IMR-90 (cell line): ENCODE measurements around the gene THUMPD2. TPM values are rescaled to one million over a fixed set of nuclear protein-coding genes. Genes with fewer than 3 reads are reported as not detected.

ENCODE experiments used
- ATAC-seq: fragments of 200-7000 bp; cut with Tn5 transposase; 2 replicates; pipeline ENCODE4 v1.9.1; 2020; ENCODE audit warnings: low read depth, mild to moderate bottlenecking, moderate library complexity
- BruUV-seq: library from RNA; stranded (reverse); fragments of 400-500 nt; replicated peaks from 2 replicates; lab custom pipeline; 2021; lab: Mats Ljungman, UMichigan
- CTCF ChIA-PET: fragments of 300-600 bp; formaldehyde crosslinking; extraction: SDS; loops from one replicate; lab custom pipeline; 2021; ENCODE audit warnings: antibody characterized with exemption; lab: Yijun Ruan, JAX
- POLR2A ChIA-PET: fragments of 300-600 bp; sonication (Branson Sonifier 250); formaldehyde crosslinking; loops from one replicate; lab custom pipeline; 2022; ENCODE audit warnings: antibody characterized with exemption; ENCODE audit not compliant: unreplicated experiment; lab: Charles Lee
- DNase-seq: peaks from one replicate; pipeline ENCODE4 v3.0.0; 2013
- H2AFZ ChIP-seq: replicated peaks from 2 replicates; pipeline ENCODE3; 2013; ENCODE audit warnings: low read length, mild to moderate bottlenecking; ENCODE audit not compliant: poor library complexity
- H2AK5ac ChIP-seq: 2 replicates; pipeline ENCODE4 v1.6.1; 2013; ENCODE audit warnings: low read depth, low read length, inconsistent platforms
- H2AK9ac ChIP-seq: replicated peaks from 2 replicates; pipeline ENCODE3; 2013; ENCODE audit warnings: mild to moderate bottlenecking, low read depth, low read length, moderate library complexity; ENCODE audit not compliant: poor library complexity
- H2BK120ac ChIP-seq: 2 replicates; pipeline ENCODE4 v1.6.1; 2013; ENCODE audit warnings: low read depth, low read length, inconsistent platforms
- H2BK15ac ChIP-seq: 3 replicates; pipeline ENCODE4 v1.6.1; 2013; ENCODE audit warnings: low read depth, low read length, inconsistent platforms
- H2BK20ac ChIP-seq: 2 replicates; pipeline ENCODE4 v1.6.1; 2013; ENCODE audit warnings: low read depth, mild to moderate bottlenecking, inconsistent platforms, low read length, moderate library complexity
- H2BK5ac ChIP-seq: 2 replicates; pipeline ENCODE4 v1.6.1; 2013; ENCODE audit warnings: mild to moderate bottlenecking, low read depth, low read length, inconsistent platforms; ENCODE audit not compliant: poor library complexity, severe bottlenecking
- H3K14ac ChIP-seq: replicated peaks from 2 replicates; pipeline ENCODE4 v1.6.1; 2013; ENCODE audit warnings: low read depth, low read length, inconsistent platforms
- H3K18ac ChIP-seq: 2 replicates; pipeline ENCODE4 v1.6.1; 2013; ENCODE audit warnings: low read depth, low read length, control low read depth
- H3K23ac ChIP-seq: 2 replicates; pipeline ENCODE4 v1.6.1; 2013; ENCODE audit warnings: low read depth, low read length, inconsistent platforms
- H3K27ac ChIP-seq: 2 replicates; pipeline ENCODE4 v1.5.1; 2013; ENCODE audit warnings: mild to moderate bottlenecking, control low read depth, low read length; ENCODE audit not compliant: insufficient read depth
- H3K27me3 ChIP-seq: 2 replicates; pipeline ENCODE4 v1.6.1; 2013; ENCODE audit warnings: low read length; ENCODE audit not compliant: control insufficient read depth, insufficient read depth
- H3K36me3 ChIP-seq: 2 replicates; pipeline ENCODE4 v1.6.1; 2013; ENCODE audit warnings: low read length, mixed read lengths; ENCODE audit not compliant: control insufficient read depth, insufficient read depth
- H3K4ac ChIP-seq: 2 replicates; pipeline ENCODE4 v1.6.1; 2013; ENCODE audit warnings: low read depth, low read length, inconsistent platforms
- H3K4me1 ChIP-seq: 2 replicates; pipeline ENCODE4 v1.6.1; 2013; ENCODE audit warnings: low read length, mixed read lengths; ENCODE audit not compliant: control insufficient read depth, insufficient read depth
- H3K4me2 ChIP-seq: 2 replicates; pipeline ENCODE4 v1.6.1; 2013; ENCODE audit warnings: low read depth, mild to moderate bottlenecking, control low read depth, low read length, moderate library complexity
- H3K4me3 ChIP-seq: 2 replicates; pipeline ENCODE4 v1.5.1; 2013; ENCODE audit warnings: low read depth, mild to moderate bottlenecking, control low read depth, low read length, moderate library complexity; ENCODE audit not compliant: insufficient read depth
- H3K56ac ChIP-seq: 2 replicates; pipeline ENCODE4 v1.6.1; 2013; ENCODE audit warnings: low read length, inconsistent platforms; ENCODE audit not compliant: insufficient read depth; ENCODE audit errors: extremely low read depth
- H3K79me1 ChIP-seq, 2 experiments: 2 replicates each; pipeline ENCODE4 v1.6.1; 2013; ENCODE audit warnings: low read length in 2 of 2, inconsistent platforms in 1 of 2, low read depth in 1 of 2
- H3K9ac ChIP-seq: 2 replicates; pipeline ENCODE4 v1.6.1; 2013; ENCODE audit warnings: low read depth, low read length, control low read depth
- H3K9me1 ChIP-seq: 2 replicates; pipeline ENCODE4 v1.6.1; 2013; ENCODE audit warnings: low read length, inconsistent platforms; ENCODE audit not compliant: insufficient read depth
- H3K9me3 ChIP-seq: 2 replicates; pipeline ENCODE4 v1.6.1; 2013; ENCODE audit warnings: low read length; ENCODE audit not compliant: control insufficient read depth, insufficient read depth
- H4K20me1 ChIP-seq: 2 replicates; pipeline ENCODE4 v1.6.1; 2013; ENCODE audit warnings: low read length, inconsistent platforms; ENCODE audit not compliant: insufficient read depth
- H4K5ac ChIP-seq: 2 replicates; pipeline ENCODE4 v1.6.1; 2013; ENCODE audit warnings: mild to moderate bottlenecking, low read depth, low read length, control low read depth
- H4K8ac ChIP-seq, 2 experiments: 2 replicates each; pipeline ENCODE4 v1.6.1; 2013; ENCODE audit warnings: low read depth in 2 of 2, low read length in 2 of 2, control low read depth in 1 of 2, inconsistent platforms in 1 of 2
- H4K91ac ChIP-seq: 2 replicates; pipeline ENCODE4 v1.6.1; 2013; ENCODE audit warnings: low read depth, low read length, inconsistent platforms; ENCODE audit not compliant: insufficient read depth
- BHLHE40 ChIP-seq: fragments of 150-350 bp; IDR thresholded peaks from 2 replicates; pipeline ENCODE4 v1.6.1; 2016; ENCODE audit warnings: mild to moderate bottlenecking, low read depth, low read length
- CEBPB ChIP-seq: IDR thresholded peaks from 2 replicates; pipeline ENCODE4 v1.6.1; 2012; ENCODE audit warnings: low read depth, low read length, improper control_type of control experiment
- CHD1 ChIP-seq: IDR thresholded peaks from 2 replicates; pipeline ENCODE4 v1.6.1; 2012; ENCODE audit warnings: low read depth, low read length, improper control_type of control experiment
- CTCF ChIP-seq: conservative IDR thresholded peaks from 2 replicates; pipeline ENCODE4 v1.5.1; 2012; ENCODE audit warnings: mild to moderate bottlenecking, low read depth, low read length, improper control_type of control experiment
- ELK1 ChIP-seq: fragments of 150-350 bp; IDR thresholded peaks from 2 replicates; pipeline ENCODE4 v1.6.1; 2016; ENCODE audit warnings: low read depth, mild to moderate bottlenecking, low read length, moderate library complexity, borderline replicate concordance
- FOS ChIP-seq: fragments of 150-350 bp; IDR thresholded peaks from 2 replicates; pipeline ENCODE4 v1.6.1; 2016; ENCODE audit warnings: low read depth, low read length
- MAFK ChIP-seq: IDR thresholded peaks from 2 replicates; pipeline ENCODE4 v1.6.1; 2012; ENCODE audit warnings: low read depth, low read length, improper control_type of control experiment
- MAZ ChIP-seq: IDR thresholded peaks from 2 replicates; pipeline ENCODE4 v1.6.1; 2012; ENCODE audit warnings: low read depth, mild to moderate bottlenecking, low read length, improper control_type of control experiment, moderate library complexity, borderline replicate concordance
- MXI1 ChIP-seq: IDR thresholded peaks from 2 replicates; pipeline ENCODE4 v1.6.1; 2012; ENCODE audit warnings: low read depth, mild to moderate bottlenecking, low read length, moderate library complexity, borderline replicate concordance
- NFE2L2 ChIP-seq: fragments of 150-350 bp; IDR thresholded peaks from 2 replicates; pipeline ENCODE4 v1.6.1; 2016; ENCODE audit warnings: low read depth, mild to moderate bottlenecking, low read length
- POLR2A ChIP-seq: IDR thresholded peaks from 2 replicates; pipeline ENCODE4 v1.6.1; 2012; ENCODE audit warnings: mild to moderate bottlenecking, low read depth, low read length
- RAD21 ChIP-seq: IDR thresholded peaks from 2 replicates; pipeline ENCODE4 v1.6.1; 2012; ENCODE audit warnings: low read length, improper control_type of control experiment
- RCOR1 ChIP-seq: IDR thresholded peaks from 2 replicates; pipeline ENCODE4 v1.6.1; 2012; ENCODE audit warnings: mild to moderate bottlenecking, low read length, improper control_type of control experiment; ENCODE audit not compliant: insufficient replicate concordance
- RFX5 ChIP-seq: IDR thresholded peaks from 2 replicates; pipeline ENCODE4 v1.8.0; 2012; ENCODE audit warnings: low read depth, mild to moderate bottlenecking, low read length, moderate library complexity
- SMC3 ChIP-seq: fragments of 150-350 bp; IDR thresholded peaks from 2 replicates; pipeline ENCODE4 v1.6.1; 2016; ENCODE audit warnings: low read depth, mild to moderate bottlenecking, antibody characterized with exemption, low read length, moderate library complexity
- USF2 ChIP-seq: fragments of 150-350 bp; IDR thresholded peaks from 2 replicates; pipeline ENCODE4 v1.6.1; 2017; ENCODE audit warnings: mild to moderate bottlenecking, antibody characterized with exemption, low read length, low read depth
- WGBS, 2 experiments: methylation state at CpG; one replicate each; pipeline versions ENCODE4 v1.1.5 to v1.1.7; 2013; ENCODE audit warnings: missing lambda C conversion rate in 2 of 2; ENCODE audit not compliant: insufficient read length in 1 of 2; ENCODE audit errors: extremely low coverage in 2 of 2; 5-methylcytosine and 5-hydroxymethylcytosine counted together
- dilution Hi-C: fragments of 300-500 bp; cut with HindIII; formaldehyde crosslinking; loops from one replicate; pipeline ENCODE4 v1.14.3; 2018; ENCODE audit warnings: low sequenced_read_pairs; ENCODE audit not compliant: unreplicated experiment
- in situ Hi-C: fragments of 300-500 bp; cut with MboI; formaldehyde crosslinking; loops from 3 replicates; pipeline ENCODE4 v1.14.3; 2019; ENCODE audit warnings: low sequenced_read_pairs, inconsistent platforms, mixed read lengths
- intact Hi-C: fragments of 100-400 bp; cut with micrococcal nuclease; formaldehyde crosslinking; loops from 2 replicates; pipeline ENCODE4 v1.10.0; 2022
- polyA plus RNA-seq, 3 experiments: library from polyadenylated mRNA; depleted of rRNA; stranded (reverse); fragments of >200 nt; gene quantifications; 2 replicates each; pipeline ENCODE4 v1.2.3, GENCODE V29; 2012; ENCODE audit warnings: low replicate concordance in 1 of 3
- total RNA-seq: library from RNA; depleted of rRNA; stranded (reverse); fragments of >200 nt; gene quantifications from 2 replicates; pipeline ENCODE4 v1.2.3, GENCODE V29; 2012

The THUMPD2 gene
- total and polyA plus RNA-seq, 2 of the 4 experiments (the other 2 are of a cell fraction) = 4.8 to 7.0 TPM

- no peaks in the 10 kb centered on the region for H4K20me1 ChIP-seq
- H3K4ac ChIP-seq = no peak overlapping the region
- H2BK120ac ChIP-seq = no peak overlapping the region
- H3K27ac ChIP-seq = no peak overlapping the region
- no peak for DNase-seq
- H2BK5ac ChIP-seq = no peak overlapping the region
- H3K36me3 ChIP-seq = peaks cover 6% of the 10 kb centered on the region
- H4K8ac ChIP-seq = no peak overlapping the region
- POLR2A ChIA-PET = no interaction called here
- no peak overlapping the region for H2AFZ ChIP-seq
- no TSS peak for BruUV-seq
- H3K9me1 ChIP-seq = 0 out of 2 replicates have a peak, but pooled peaks cover under 1% of the 10 kb centered on the region
- dilution Hi-C loops = no loop called here
- H3K9me3 ChIP-seq = no peaks in the 10 kb centered on the region
- no peak overlapping the region for H3K18ac ChIP-seq
- H3K23ac ChIP-seq = no peak overlapping the region
- H3K4me2 ChIP-seq = no peak overlapping the region
- no peak for TF ChIP-seq SMC3
- no peak for TF ChIP-seq MAZ
- no peak for TF ChIP-seq USF2
- TF ChIP-seq RFX5 = no peak
- TF ChIP-seq POLR2A = no peak
- no peak for TF ChIP-seq ELK1
- no peak for TF ChIP-seq CTCF
- TF ChIP-seq MXI1 = no peak
- no peak for TF ChIP-seq RCOR1
- no peak for TF ChIP-seq MAFK
- no peak for TF ChIP-seq CHD1
- TF ChIP-seq NFE2L2 = no peak
- no peak for TF ChIP-seq FOS
- no peak for TF ChIP-seq BHLHE40
- no peak for TF ChIP-seq RAD21
- no peak for TF ChIP-seq CEBPB
- no peaks in the 10 kb centered on the region for H3K27me3 ChIP-seq
- H2AK5ac ChIP-seq = no peak overlapping the region
- no peak for ATAC-seq
- H2BK15ac ChIP-seq = no peak overlapping the region
- peaks cover under 1% of the 10 kb centered on the region; the same call in 1 of the 2 replicates for H3K4me1 ChIP-seq
- no peak overlapping the region for H4K91ac ChIP-seq
- H3K4me3 ChIP-seq = no peak overlapping the region
- intact Hi-C loops = no loop called here
- WGBS, 2 experiments = 94% methylated on average over 3 of the region's 5 CpGs; no CpG with 5 or more reads in 1 of the 2 experiments
- H3K79me1 ChIP-seq = peaks cover 28 to 34% of the 10 kb centered on the region in 2 experiments
- no peak overlapping the region for H2AK9ac ChIP-seq
- in situ Hi-C loops = no loop called here
- no peak overlapping the region for H4K5ac ChIP-seq
- H3K9ac ChIP-seq = no peak overlapping the region
- no peak overlapping the region for H3K14ac ChIP-seq
- H2BK20ac ChIP-seq = no peak overlapping the region
- CTCF ChIA-PET = interaction anchor here (0.6 to 3.0 kb wide), 5 partner anchors 12 to 214 kb away, joined by 3 to 17 read pairs (median 3); no protein-coding TSS in a partner anchor
- no peak overlapping the region for H3K56ac ChIP-seq
Measured at GRCh38 chr2:39730276-39730675, 48.8 kb downstream of the THUMPD2 start.
